Adrenal gland (tissue), 5 donors: ENCODE data around the gene RAB6A.

Source experiments
- CTCF ChIP-seq, 6 experiments: fragments of 450-650 bp in 4 of 6; fragments of 200-600 bp in 2 of 6; sonication (generic) in 1 of 6; IDR thresholded peaks; 1 replicate in 5 of 6; 2 replicates in 1 of 6; pipeline versions ENCODE4 v1.5.1 to v1.8.0; 2016 to 2021; ENCODE audit warnings: antibody characterized with exemption in 6 of 6, mild to moderate bottlenecking in 2 of 6, moderate library complexity in 1 of 6
- POLR2A ChIP-seq, 2 donors: fragments of 450-650 bp; IDR thresholded peaks; one replicate each; pipeline ENCODE4 v1.6.1; 2017; ENCODE audit warnings: antibody characterized with exemption in 2 of 2, mild to moderate bottlenecking in 2 of 2, moderate library complexity in 1 of 2
- donor health status: DM: no; HTN: no; CAD: no.

DNA sequence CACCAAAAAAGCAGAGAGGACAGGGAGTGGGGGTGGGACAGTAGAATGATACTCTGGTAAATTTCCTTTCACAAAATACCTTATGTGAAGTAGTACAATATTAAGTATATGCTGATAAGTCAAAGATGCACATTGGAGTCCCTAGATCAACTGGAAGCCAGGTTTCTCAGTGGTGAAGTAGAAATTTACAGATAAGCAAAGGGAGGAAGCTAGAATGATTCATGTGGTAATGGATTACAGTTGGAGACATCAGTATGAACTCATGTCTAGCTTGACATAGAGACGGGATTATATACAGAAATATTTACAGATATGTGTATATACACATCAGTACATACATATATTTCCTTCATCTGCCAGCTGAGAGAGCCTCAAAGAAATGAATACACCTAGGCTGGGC lies 93.0 kb downstream of the RAB6A start:
- TF ChIP-seq CTCF (IDR thresholded peaks at IDR 0.05) (no peak), POLR2A (IDR thresholded peaks at IDR 0.05) (no peak)
